Measurements from ENCODE around the gene SND1.

SND1 gene

GRCh38 chr7:127618775-127619174 lies 33.2 kb upstream of the SND1 start:
- H3K4me3 ChIP-seq (replicated peaks; ENCODE audit: low read depth, low read length), result no peak overlapping the region
- TF ChIP-seq, protein P1, sequence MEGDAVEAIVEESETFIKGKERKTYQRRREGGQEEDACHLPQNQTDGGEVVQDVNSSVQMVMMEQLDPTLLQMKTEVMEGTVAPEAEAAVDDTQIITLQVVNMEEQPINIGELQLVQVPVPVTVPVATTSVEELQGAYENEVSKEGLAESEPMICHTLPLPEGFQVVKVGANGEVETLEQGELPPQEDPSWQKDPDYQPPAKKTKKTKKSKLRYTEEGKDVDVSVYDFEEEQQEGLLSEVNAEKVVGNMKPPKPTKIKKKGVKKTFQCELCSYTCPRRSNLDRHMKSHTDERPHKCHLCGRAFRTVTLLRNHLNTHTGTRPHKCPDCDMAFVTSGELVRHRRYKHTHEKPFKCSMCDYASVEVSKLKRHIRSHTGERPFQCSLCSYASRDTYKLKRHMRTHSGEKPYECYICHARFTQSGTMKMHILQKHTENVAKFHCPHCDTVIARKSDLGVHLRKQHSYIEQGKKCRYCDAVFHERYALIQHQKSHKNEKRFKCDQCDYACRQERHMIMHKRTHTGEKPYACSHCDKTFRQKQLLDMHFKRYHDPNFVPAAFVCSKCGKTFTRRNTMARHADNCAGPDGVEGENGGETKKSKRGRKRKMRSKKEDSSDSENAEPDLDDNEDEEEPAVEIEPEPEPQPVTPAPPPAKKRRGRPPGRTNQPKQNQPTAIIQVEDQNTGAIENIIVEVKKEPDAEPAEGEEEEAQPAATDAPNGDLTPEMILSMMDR (IDR thresholded peaks at IDR 0.05; ENCODE audit: low read depth, low read length, missing control alignments), result no peak
- DNase-seq (ENCODE audit: extremely low read depth, low read depth), result no peak

GRCh38 chr7:127619681-127620405 lies 32.2 kb upstream of the SND1 start:
- TF ChIP-seq, protein P1 (IDR thresholded peaks at IDR 0.05; ENCODE audit: low read depth, low read length, missing control alignments), result no peak
- H3K4me3 ChIP-seq (replicated peaks; ENCODE audit: low read depth, low read length), result no peak overlapping the region
- DNase-seq (ENCODE audit: extremely low read depth, low read depth), result no peak

- H3K4me3 ChIP-seq (replicated peaks; ENCODE audit: low read depth, low read length), result no peak overlapping the region
- TF ChIP-seq, protein P1 (IDR thresholded peaks at IDR 0.05; ENCODE audit: low read depth, low read length, missing control alignments), result no peak
- no peak for DNase-seq (ENCODE audit: extremely low read depth, low read depth)
Measured at GRCh38 chr7:127620406-127621233, 31.4 kb upstream of the SND1 start.

- TF ChIP-seq, protein P1 (IDR thresholded peaks at IDR 0.05; ENCODE audit: low read depth, low read length, missing control alignments), result no peak
- DNase-seq (ENCODE audit: extremely low read depth, low read depth), result no peak
- H3K4me3 ChIP-seq (replicated peaks; ENCODE audit: low read depth, low read length), result no peak overlapping the region
Measured at GRCh38 chr7:127625331-127625730, 26.7 kb upstream of the SND1 start.

DNA sequence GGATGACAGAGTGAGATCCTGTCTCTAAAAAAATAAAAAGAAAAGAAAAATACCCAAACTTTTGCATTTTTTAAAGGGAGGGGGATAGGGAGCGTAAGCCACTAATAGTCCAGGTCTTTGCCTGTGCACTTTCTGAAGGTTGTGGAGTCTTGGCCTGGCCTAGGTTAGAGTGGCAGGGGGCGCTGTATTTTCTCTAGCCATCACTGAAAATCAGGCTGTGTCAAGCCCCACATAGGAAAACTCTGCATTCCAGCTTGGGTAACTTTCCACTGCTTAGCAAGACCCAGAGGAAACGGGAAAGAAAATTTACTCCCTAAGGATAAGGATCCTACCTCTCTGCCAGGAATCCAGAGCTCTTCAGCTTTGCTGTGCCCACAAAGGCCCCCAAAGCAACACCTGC lies 23.5 kb upstream of the SND1 start:
- no peak for DNase-seq (ENCODE audit: extremely low read depth, low read depth)
- TF ChIP-seq, protein P1 (IDR thresholded peaks at IDR 0.05; ENCODE audit: low read depth, low read length, missing control alignments), result peak; percentile 10
- H3K4me3 ChIP-seq (replicated peaks; ENCODE audit: low read depth, low read length), result no peak overlapping the region

DNA sequence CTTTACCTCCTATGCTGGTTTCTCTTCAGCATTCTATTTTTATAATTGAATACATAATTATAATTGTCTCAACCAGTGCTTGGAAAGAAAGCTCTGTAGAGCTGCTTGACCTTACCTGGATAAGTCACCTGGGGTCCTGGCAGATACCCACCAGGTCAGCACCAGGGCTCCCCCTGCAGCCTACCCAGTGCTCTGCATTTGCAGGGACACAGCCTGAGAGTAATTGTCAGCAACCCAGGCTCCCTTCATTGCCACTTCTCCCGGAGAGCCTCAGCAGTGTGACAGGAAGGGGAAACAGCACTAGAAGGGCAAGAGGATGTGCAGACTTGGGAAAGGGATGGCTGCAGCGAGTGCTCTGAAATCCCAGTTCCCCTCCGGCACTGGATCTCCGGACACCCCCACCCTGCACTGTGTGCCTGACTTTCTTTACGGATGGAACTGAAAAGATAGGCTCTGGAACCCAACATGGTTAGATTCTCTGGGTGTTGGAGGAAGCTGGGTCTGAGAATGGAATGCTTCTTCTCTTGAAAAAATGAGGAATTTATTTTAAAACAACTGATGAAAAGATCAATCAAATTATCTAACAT lies 22.6 kb upstream of the SND1 start:
- H3K4me3 ChIP-seq (replicated peaks; ENCODE audit: low read depth, low read length), result no peak overlapping the region
- DNase-seq (ENCODE audit: extremely low read depth, low read depth), result no peak
- TF ChIP-seq, protein P1 (IDR thresholded peaks at IDR 0.05; ENCODE audit: low read depth, low read length, missing control alignments), result peak; percentile 60
